ENCODE results near the gene WDHD1.

GRCh38 chr14:55054098-55054497, 27.2 kb upstream of the WDHD1 start:
- TF ChIP-seq POLR2AphosphoS5 (IDR thresholded peaks at IDR 0.05) (no peak), CTCF (IDR thresholded peaks at IDR 0.05) (no peak)
